Iris pigment epithelial cell (primary cell): ENCODE data around the gene PDK1.
"Not testable (repeated sequence)": the region's sequence is repeated elsewhere in the genome, so short reads cannot be mapped to it uniquely, and the experiment has no call there.

Source experiments
- DNase-seq: peaks from one replicate; pipeline ENCODE4 v3.0.0-alpha.2; 2011; ENCODE audit warnings: low read depth

Gene PDK1

GRCh38 chr2:172555522-172556283 lies at the start of gene PDK1:
PDK1 (plus strand) TSS chr2:172556090; CDS start chr2:172556151, 61 bp downstream.
- DNase-seq = peak; percentile 91

- no peak for DNase-seq
Measured at GRCh38 chr2:172507199-172507598, 48.7 kb upstream of the PDK1 start.

- no peak for DNase-seq
Measured at GRCh38 chr2:172510088-172510487, 45.8 kb upstream of the PDK1 start.

GRCh38 chr2:172510548-172510947 lies 45.3 kb upstream of the PDK1 start:
- no peak for DNase-seq

- no peak for DNase-seq
Measured at GRCh38 chr2:172512810-172513523, 42.9 kb upstream of the PDK1 start.

- no peak for DNase-seq
Measured at GRCh38 chr2:172513524-172513900, 42.4 kb upstream of the PDK1 start.

GRCh38 chr2:172513935-172514586 lies 41.8 kb upstream of the PDK1 start:
- DNase-seq = no peak

GRCh38 chr2:172516299-172516698 lies 39.6 kb upstream of the PDK1 start:
- DNase-seq = peak; percentile 85

- no peak for DNase-seq
Measured at GRCh38 chr2:172518995-172519394, 36.9 kb upstream of the PDK1 start.

- no peak for DNase-seq
Measured at GRCh38 chr2:172525601-172526000, 30.3 kb upstream of the PDK1 start.

GRCh38 chr2:172531309-172531708 lies 24.6 kb upstream of the PDK1 start:
- no peak for DNase-seq

- DNase-seq = not testable (repeated sequence)
Measured at GRCh38 chr2:172532461-172532860, 23.4 kb upstream of the PDK1 start.

- DNase-seq = no peak
Measured at GRCh38 chr2:172533687-172534086, 22.2 kb upstream of the PDK1 start.

GRCh38 chr2:172535119-172535518 lies 20.8 kb upstream of the PDK1 start:
- DNase-seq = no peak

GRCh38 chr2:172537851-172538250 lies 18.0 kb upstream of the PDK1 start:
- DNase-seq = not testable (repeated sequence)

- no peak for DNase-seq
Measured at GRCh38 chr2:172539767-172540166, 16.1 kb upstream of the PDK1 start.

- no peak for DNase-seq
Measured at GRCh38 chr2:172540421-172540820, 15.5 kb upstream of the PDK1 start.

- DNase-seq = no peak
Measured at GRCh38 chr2:172545408-172546075, 10.3 kb upstream of the PDK1 start.

- no peak for DNase-seq
Measured at GRCh38 chr2:172549131-172549530, 6.8 kb upstream of the PDK1 start.

GRCh38 chr2:172549802-172550201 lies 6.1 kb upstream of the PDK1 start:
- DNase-seq = not testable (repeated sequence)

GRCh38 chr2:172550419-172550818 lies 5.5 kb upstream of the PDK1 start:
- DNase-seq = no peak

- peak; percentile 43 for DNase-seq
Measured at GRCh38 chr2:172551271-172551670, 4.6 kb upstream of the PDK1 start.
